Caco-2 (cell line): ENCODE results near the gene KRT17. TPM values are rescaled to one million over a fixed set of nuclear protein-coding genes. Genes with fewer than 3 reads are reported as not detected.

Source experiments
- BruUV-seq: library from RNA; stranded (reverse); fragments of 400-500 nt; replicated peaks from 2 replicates; lab custom pipeline; 2021; lab: Mats Ljungman, UMichigan
- CTCF ChIA-PET: fragments of 300-600 bp; sonication (Branson Sonifier 250); formaldehyde crosslinking; loops from one replicate; lab custom pipeline; 2022; ENCODE audit warnings: antibody characterized with exemption; lab: Charles Lee
- POLR2A ChIA-PET: fragments of 300-600 bp; sonication (Branson Sonifier 250); formaldehyde crosslinking; loops from one replicate; lab custom pipeline; 2022; ENCODE audit warnings: antibody characterized with exemption; lab: Charles Lee
- DNase-seq, 2 experiments: peaks; one replicate each; pipeline versions ENCODE4 v3.0.0 to v3.0.0-alpha.2; 2020 to 2022
- H3K27me3 ChIP-seq: replicated peaks from 2 replicates; pipeline ENCODE4 v1.6.0; 2011; ENCODE audit warnings: low read length; ENCODE audit not compliant: control insufficient read depth, insufficient read depth
- H3K36me3 ChIP-seq: 2 replicates; pipeline ENCODE4 v1.5.1; 2011; ENCODE audit warnings: low read length; ENCODE audit not compliant: control insufficient read depth, insufficient read depth
- H3K4me1 ChIP-seq: fragments of 250-450 bp; sonication (Bioruptor Pico); 2 replicates; pipeline ENCODE4 v1.5.1; 2020; ENCODE audit warnings: mild to moderate bottlenecking
- H3K4me3 ChIP-seq: 2 replicates; pipeline ENCODE4 v1.5.1; 2011; ENCODE audit warnings: low read depth, mild to moderate bottlenecking, control low read depth, low read length
- H3K9me3 ChIP-seq: fragments of 250-450 bp; sonication (Bioruptor Pico); 2 replicates; pipeline ENCODE4 v1.5.1; 2020; ENCODE audit warnings: mild to moderate bottlenecking, moderate library complexity
- H3K27ac Mint-ChIP-seq: one replicate; pipeline ENCODE4 v1.8.0; 2022; ENCODE audit warnings: mixed read lengths; ENCODE audit not compliant: unreplicated experiment
- H3K27me3 Mint-ChIP-seq: one replicate; pipeline ENCODE4 v1.8.0; 2022; ENCODE audit warnings: mixed read lengths; ENCODE audit not compliant: insufficient read depth, unreplicated experiment
- H3K36me3 Mint-ChIP-seq: one replicate; pipeline ENCODE4 v1.8.0; 2022; ENCODE audit warnings: mild to moderate bottlenecking, mixed read lengths; ENCODE audit not compliant: insufficient read depth, unreplicated experiment
- H3K4me1 Mint-ChIP-seq: one replicate; pipeline ENCODE4 v1.8.0; 2022; ENCODE audit warnings: low read depth, mixed read lengths; ENCODE audit not compliant: unreplicated experiment
- H3K4me3 Mint-ChIP-seq: one replicate; pipeline ENCODE4 v1.8.0; 2022; ENCODE audit warnings: mild to moderate bottlenecking, moderate library complexity, mixed read lengths; ENCODE audit not compliant: unreplicated experiment
- H3K9me3 Mint-ChIP-seq: one replicate; pipeline ENCODE4 v1.8.0; 2022; ENCODE audit warnings: mixed read lengths; ENCODE audit not compliant: unreplicated experiment
- CTCF ChIP-seq, 2 experiments: fragments of 200-600 bp in 1 of 2; IDR thresholded peaks; 1 replicate in 1 of 2; 2 replicates in 1 of 2; pipeline versions ENCODE4 v1.5.1 to v1.8.0; 2011 to 2022; ENCODE audit warnings: antibody characterized with exemption in 1 of 2, control low read depth in 1 of 2, inconsistent platforms in 1 of 2, low read depth in 1 of 2, low read length in 1 of 2, mild to moderate bottlenecking in 1 of 2, moderate library complexity in 1 of 2; ENCODE audit not compliant: insufficient read depth in 1 of 2, severe bottlenecking in 1 of 2, unreplicated experiment in 1 of 2
- intact Hi-C: fragments of 100-400 bp; cut with micrococcal nuclease; formaldehyde crosslinking; loops from one replicate; pipeline ENCODE4 v1.10.0; 2022; ENCODE audit not compliant: unreplicated experiment
- total RNA-seq: library from RNA; stranded (reverse); gene quantifications from 2 replicates; pipeline ENCODE4 v1.2.3, GENCODE V29; 2022

KRT17 gene
- total RNA-seq, 1 experiment from 2014 or later: 2.8 TPM

- ChIA-PET POLR2A (interaction anchor here (0.6 to 1.9 kb wide), 2 partner anchors 23 to 764 kb away, joined by 3 to 24 read pairs; partner anchors contain the start of gene EIF1), CTCF (interaction anchor here (0.6 to 1.9 kb wide), 34 partner anchors 10 to 847 kb away, joined by 3 to 34 read pairs (median 4); partner anchors contain the start of genes EIF1, JUP and KRT15)
- Histone ChIP-seq H3K9me3 (no peaks in the 10 kb centered on the region), H3K4me1 (peaks cover 11% of the 10 kb centered on the region), H3K4me3 (peak overlapping the region; percentile 54), H3K36me3 (no peaks in the 10 kb centered on the region), H3K27me3 (no peaks in the 10 kb centered on the region)
- H3K27ac Mint-ChIP-seq: peak overlapping the region; percentile 78
- peaks cover 18% of the 10 kb centered on the region for H3K4me1 Mint-ChIP-seq
- peak; percentile 89 to 96 for DNase-seq
- no peaks in the 10 kb centered on the region for H3K27me3 Mint-ChIP-seq
- BruUV-seq: no TSS peak
- H3K9me3 Mint-ChIP-seq: no peaks in the 10 kb centered on the region
- TF ChIP-seq CTCF (IDR thresholded peaks at IDR 0.05; ENCODE audit: insufficient read depth in 1 of 2, low read depth in 1 of 2, low read length in 1 of 2, severe bottlenecking in 1 of 2, unreplicated experiment in 1 of 2): peak; percentile 81 to 97
- intact Hi-C loops: loop anchor here (2.0 to 5.0 kb wide), 5 partner anchors 343 to 1043 kb away; no protein-coding TSS in a partner anchor
- peaks cover 7% of the 10 kb centered on the region for H3K36me3 Mint-ChIP-seq
- H3K4me3 Mint-ChIP-seq: peak overlapping the region; percentile 83
Measured at GRCh38 chr17:41665566-41666236, 41.3 kb upstream of the KRT17 start.

GRCh38 chr17:41664587-41665565 lies 40.5 kb upstream of the KRT17 start:
- Mint-ChIP-seq H3K4me3 (peak overlapping the region; percentile 83), H3K4me1 (peaks cover 18% of the 10 kb centered on the region), H3K27me3 (no peaks in the 10 kb centered on the region), H3K9me3 (no peaks in the 10 kb centered on the region), H3K27ac (peak overlapping the region; percentile 78), H3K36me3 (peaks cover 11% of the 10 kb centered on the region)
- H3K27me3 ChIP-seq: no peaks in the 10 kb centered on the region
- peaks cover 11% of the 10 kb centered on the region for H3K4me1 ChIP-seq
- no peaks in the 10 kb centered on the region for H3K9me3 ChIP-seq
- POLR2A ChIA-PET: interaction anchor here (0.6 to 1.9 kb wide), 2 partner anchors 24 to 763 kb away, joined by 3 to 24 read pairs; partner anchors contain the start of gene EIF1
- DNase-seq: no peak
- TF ChIP-seq CTCF (IDR thresholded peaks at IDR 0.05; ENCODE audit: insufficient read depth in 1 of 2, low read depth in 1 of 2, low read length in 1 of 2, severe bottlenecking in 1 of 2, unreplicated experiment in 1 of 2): no peak
- H3K36me3 ChIP-seq: no peaks in the 10 kb centered on the region
- intact Hi-C loops: loop anchor here (5.0 kb wide), 5 partner anchors 248 to 1043 kb away; no protein-coding TSS in a partner anchor
- BruUV-seq: no TSS peak
- H3K4me3 ChIP-seq: peak overlapping the region; percentile 23
- CTCF ChIA-PET: interaction anchor here (0.6 to 2.7 kb wide), 34 partner anchors 11 to 846 kb away, joined by 3 to 147 read pairs (median 5); partner anchors contain the start of genes EIF1, JUP and KRT15

GRCh38 chr17:41664172-41664457 lies 39.7 kb upstream of the KRT17 start:
- intact Hi-C loops: loop anchor here (5.0 kb wide), 1 partner anchor 247 kb away; no protein-coding TSS in a partner anchor
- Histone ChIP-seq H3K4me3 (no peak overlapping the region), H3K27me3 (no peaks in the 10 kb centered on the region), H3K9me3 (no peaks in the 10 kb centered on the region), H3K36me3 (no peaks in the 10 kb centered on the region), H3K4me1 (peaks cover 11% of the 10 kb centered on the region)
- no peak overlapping the region for H3K27ac Mint-ChIP-seq
- no peak for DNase-seq
- no peak overlapping the region for H3K4me3 Mint-ChIP-seq
- peaks cover 11% of the 10 kb centered on the region for H3K36me3 Mint-ChIP-seq
- POLR2A ChIA-PET: no interaction called here
- no TSS peak for BruUV-seq
- CTCF ChIA-PET: interaction anchor here (0.6 to 2.7 kb wide), 7 partner anchors 10 to 791 kb away, joined by 3 to 147 read pairs (median 7); partner anchors contain the start of genes KRT19 and KRT36
- TF ChIP-seq CTCF (IDR thresholded peaks at IDR 0.05; ENCODE audit: insufficient read depth in 1 of 2, low read depth in 1 of 2, low read length in 1 of 2, severe bottlenecking in 1 of 2, unreplicated experiment in 1 of 2): no peak
- no peaks in the 10 kb centered on the region for H3K9me3 Mint-ChIP-seq
- H3K27me3 Mint-ChIP-seq: no peaks in the 10 kb centered on the region
- peaks cover 18% of the 10 kb centered on the region for H3K4me1 Mint-ChIP-seq
